GM18867 (cell line): ENCODE results near the gene C16orf89.
"Not testable (repeated sequence)": the region's sequence is repeated elsewhere in the genome, so short reads cannot be mapped to it uniquely, and the experiment has no call there.

Experiments used
- ATAC-seq: cut with Tn5 transposase; IDR thresholded peaks from one replicate; pipeline ENCODE4 v1.9.1; 2021; ENCODE audit warnings: mild to moderate bottlenecking, moderate library complexity; ENCODE audit not compliant: unreplicated experiment

Gene C16orf89, protein sequence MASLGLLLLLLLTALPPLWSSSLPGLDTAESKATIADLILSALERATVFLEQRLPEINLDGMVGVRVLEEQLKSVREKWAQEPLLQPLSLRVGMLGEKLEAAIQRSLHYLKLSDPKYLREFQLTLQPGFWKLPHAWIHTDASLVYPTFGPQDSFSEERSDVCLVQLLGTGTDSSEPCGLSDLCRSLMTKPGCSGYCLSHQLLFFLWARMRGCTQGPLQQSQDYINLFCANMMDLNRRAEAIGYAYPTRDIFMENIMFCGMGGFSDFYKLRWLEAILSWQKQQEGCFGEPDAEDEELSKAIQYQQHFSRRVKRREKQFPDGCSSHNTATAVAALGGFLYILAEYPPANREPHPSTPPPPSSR

DNA sequence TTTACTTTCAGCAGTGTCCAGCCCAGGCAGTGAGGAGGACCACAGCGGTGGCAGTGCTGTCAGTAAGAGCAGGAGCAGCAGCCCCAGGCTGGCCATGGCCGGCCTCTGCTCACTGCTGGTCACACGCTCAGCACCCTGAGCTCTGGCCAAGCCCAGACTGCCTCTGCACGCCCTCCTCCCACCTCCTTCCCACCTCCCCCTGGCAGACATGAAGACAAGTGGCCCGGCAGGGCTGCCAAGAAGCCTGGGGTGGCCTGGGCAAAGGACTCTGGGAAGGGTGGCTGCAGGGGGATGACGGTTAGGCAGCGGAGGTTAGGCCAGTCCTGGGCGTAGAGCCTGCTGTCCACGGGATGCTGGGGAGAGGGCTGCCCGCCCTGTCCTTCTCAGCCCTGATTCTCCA, at the start of gene C16orf89:
TSS of gene C16orf89 (minus strand) at position 144 of the 400 bp plus-strand sequence. CDS start at position 96, 48 bp downstream.
- ATAC-seq = no peak

DNA sequence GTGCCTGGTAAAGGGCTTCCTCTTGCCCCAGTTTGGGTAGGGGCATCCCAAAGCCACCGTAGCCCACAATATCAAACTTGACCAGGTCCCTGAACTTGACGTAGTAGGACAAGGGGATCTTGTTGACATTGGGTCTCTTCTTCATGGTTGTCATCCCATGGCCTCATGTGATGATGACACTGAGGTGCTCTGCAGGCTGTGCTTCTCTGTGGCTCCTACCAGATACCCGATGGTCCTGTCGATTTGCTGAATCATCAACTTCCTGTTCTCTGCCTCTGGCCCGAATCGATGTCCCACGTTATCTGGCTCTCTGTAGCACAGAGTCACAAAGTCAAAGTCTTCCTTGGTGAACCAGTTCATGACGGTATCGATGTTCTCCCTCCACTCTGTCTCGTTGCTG, 45.2 kb upstream of the C16orf89 start:
- not testable (repeated sequence) for ATAC-seq

DNA sequence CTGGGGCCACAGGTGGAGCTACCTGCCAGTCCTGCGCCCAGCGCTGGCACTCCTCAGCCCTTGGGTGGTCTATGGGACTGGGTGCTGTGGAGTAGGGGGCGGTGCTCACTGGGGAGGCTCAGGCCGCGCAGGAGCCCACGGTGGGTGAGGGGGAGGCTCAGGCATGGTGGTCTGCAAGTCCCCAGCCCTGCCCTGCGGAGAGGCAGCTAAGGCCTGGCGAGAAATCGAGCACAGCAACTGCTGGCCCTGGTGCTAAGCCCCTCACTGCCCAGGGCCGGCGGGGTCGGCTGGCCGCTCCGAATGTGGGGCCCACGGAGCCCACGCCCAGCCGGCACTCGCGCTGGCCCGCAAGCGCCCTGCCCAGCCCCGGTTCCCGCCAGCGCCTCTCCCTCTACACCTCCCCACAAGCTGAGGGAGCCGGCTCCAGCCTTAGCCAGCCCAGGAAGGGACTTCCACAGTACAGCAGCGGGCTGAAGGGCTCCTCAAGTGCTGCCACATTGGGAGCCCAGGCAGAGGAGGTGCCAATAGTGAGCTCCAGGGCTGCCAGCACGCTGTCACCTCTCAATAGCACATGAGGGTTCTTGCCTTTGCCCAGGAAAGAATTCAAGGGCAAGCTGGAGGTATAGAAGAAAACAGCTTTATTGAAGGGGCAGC, 42.9 kb upstream of the C16orf89 start:
- no peak for ATAC-seq

DNA sequence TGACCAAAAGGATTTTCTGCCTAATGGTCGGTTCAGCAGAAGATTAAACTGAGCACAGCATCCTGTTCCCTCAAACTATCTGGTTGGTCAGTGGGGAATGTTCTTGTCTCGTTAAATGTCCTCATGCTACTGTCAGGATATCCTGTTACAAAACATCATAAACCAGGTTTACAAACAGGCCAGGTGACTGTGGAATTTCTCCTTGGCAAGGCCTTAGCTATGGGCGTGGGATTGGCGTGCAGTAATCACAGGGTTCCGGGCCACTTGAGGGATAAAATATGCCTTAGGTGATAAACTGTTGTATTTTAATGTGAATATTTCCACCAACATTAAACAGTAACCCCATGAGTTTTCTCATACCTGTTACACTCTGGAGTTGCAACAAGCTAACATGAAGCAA, 39.3 kb upstream of the C16orf89 start:
- not testable (repeated sequence) for ATAC-seq

DNA sequence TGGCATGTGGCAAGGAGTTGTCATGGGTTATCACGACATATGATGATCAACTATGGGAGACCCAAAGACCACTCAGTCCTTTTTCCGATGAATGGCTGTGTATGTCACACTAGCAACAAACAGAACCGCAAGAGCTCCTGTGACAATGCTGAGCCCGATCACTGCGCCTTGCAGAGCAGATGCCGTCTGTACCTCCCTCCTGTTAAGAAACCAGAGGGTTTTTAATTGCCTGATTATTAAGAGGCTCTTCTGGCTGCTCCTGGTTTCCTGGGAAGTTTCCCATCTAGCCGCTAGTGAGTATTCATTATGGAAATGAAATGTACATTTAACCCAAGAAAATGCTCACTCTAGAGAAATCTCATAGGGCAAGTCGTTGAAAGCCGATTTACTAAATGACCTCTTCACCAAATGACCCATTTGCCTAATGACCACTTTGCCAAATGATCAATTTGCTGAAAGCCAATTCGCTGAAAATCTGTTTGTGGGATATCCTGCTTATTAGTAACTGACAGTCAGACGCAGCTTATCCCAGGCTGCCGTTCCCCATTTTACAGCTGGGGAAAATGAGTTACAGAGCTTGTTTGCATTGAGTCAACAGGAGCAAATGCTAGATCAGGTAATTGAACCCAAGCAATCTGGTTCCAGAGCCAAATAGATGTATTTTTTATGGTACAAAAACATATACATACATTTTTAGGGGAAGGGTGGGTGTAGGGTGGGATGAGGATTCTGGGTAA, 37.7 kb upstream of the C16orf89 start:
- not testable (repeated sequence) for ATAC-seq

DNA sequence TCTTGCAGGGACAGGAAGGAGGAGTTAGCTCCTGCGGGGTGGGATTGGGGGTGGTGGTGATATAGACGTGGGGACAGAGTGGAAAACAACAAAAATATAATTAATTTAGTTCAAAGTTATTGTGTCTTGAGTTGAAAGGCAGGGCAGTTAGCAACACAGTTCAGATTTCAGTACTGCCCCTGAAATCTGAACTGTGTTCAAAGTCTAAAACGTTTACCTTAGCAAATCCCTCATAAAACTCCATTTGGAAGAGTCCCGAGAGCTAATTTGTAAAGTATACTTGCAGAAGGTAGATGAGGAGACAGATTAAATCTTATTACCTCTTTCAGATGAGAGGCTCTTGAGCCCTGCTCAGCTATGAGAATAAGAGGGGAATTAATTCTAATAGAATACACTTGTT, 33.4 kb upstream of the C16orf89 start:
- ATAC-seq = not testable (repeated sequence)

GRCh38 chr16:5098221-5099159, 32.7 kb upstream of the C16orf89 start:
- not testable (repeated sequence) for ATAC-seq

- peak; percentile 98 for ATAC-seq
Measured at GRCh38 chr16:5097470-5098220, 31.9 kb upstream of the C16orf89 start, which contains the start of gene EEF2KMT. Gene EEF2KMT, minus strand, starts transcription at chr16:5097795. Its CDS starts 56 bp downstream, at chr16:5097739.

- ATAC-seq = not testable (repeated sequence)
Measured at GRCh38 chr16:5097061-5097469, 31.3 kb upstream of the C16orf89 start.

GRCh38 chr16:5096437-5097060, 30.8 kb upstream of the C16orf89 start:
- ATAC-seq = not testable (repeated sequence)

DNA sequence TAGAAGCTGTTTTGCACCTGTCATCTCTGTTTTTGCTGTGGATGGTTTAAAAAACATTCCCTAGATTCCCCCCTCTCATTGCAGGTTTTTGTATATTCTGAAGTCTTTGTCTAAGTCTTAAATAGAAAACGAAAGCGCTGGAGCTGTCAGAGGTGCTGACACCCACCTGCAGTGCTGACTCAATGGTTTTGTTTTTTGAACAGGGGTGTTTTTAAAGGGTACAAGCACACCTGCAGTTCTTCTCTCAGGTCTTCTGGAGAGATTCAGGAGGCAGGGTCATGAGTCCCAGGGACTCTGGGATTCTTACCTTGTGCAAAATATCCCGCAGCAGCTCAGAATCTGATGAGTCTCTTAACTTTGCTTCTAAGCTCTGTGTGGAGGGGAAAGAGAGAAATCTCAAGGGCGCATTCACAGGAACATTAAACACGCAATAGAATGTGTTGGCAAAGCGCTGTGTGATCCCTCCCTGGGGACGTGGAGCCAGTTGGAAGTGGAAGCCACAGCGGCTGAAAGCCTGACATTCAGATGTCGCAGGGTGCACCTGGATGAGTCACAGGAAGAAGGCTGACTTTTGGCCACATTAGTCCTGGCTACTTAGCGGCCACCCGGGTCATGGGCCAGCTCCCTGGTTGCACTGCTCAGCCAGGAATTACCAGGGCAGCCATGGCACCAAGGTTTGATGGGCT, 29.5 kb upstream of the C16orf89 start:
- ATAC-seq = not testable (repeated sequence)

GRCh38 chr16:5093746-5094145, 28.0 kb upstream of the C16orf89 start:
- not testable (repeated sequence) for ATAC-seq

- not testable (repeated sequence) for ATAC-seq
Measured at GRCh38 chr16:5093081-5093480, 27.3 kb upstream of the C16orf89 start.

- not testable (repeated sequence) for ATAC-seq
Measured at GRCh38 chr16:5090592-5090991, 24.8 kb upstream of the C16orf89 start.

- not testable (repeated sequence) for ATAC-seq
Measured at GRCh38 chr16:5089911-5090555, 24.3 kb upstream of the C16orf89 start.

DNA sequence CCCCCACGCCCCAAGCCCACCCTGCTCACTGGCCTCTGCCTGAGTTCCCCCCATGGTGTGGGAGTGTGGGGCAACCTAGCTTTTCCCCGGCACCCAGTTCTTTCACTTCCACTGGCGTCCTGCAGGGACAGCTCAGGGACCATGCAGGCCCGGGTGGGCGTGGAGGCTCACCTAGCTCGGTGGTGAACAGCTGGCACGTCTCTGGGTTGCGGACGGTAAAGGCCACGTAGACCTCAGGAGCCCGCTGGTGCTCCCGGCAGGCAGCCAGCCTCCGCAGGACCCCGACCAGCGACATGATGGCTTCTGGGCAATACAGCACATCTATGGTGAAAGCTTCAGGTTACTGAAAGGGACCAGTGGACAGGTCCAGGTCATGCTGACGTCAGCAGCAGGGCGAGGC, 23.2 kb upstream of the C16orf89 start:
- not testable (repeated sequence) for ATAC-seq

DNA sequence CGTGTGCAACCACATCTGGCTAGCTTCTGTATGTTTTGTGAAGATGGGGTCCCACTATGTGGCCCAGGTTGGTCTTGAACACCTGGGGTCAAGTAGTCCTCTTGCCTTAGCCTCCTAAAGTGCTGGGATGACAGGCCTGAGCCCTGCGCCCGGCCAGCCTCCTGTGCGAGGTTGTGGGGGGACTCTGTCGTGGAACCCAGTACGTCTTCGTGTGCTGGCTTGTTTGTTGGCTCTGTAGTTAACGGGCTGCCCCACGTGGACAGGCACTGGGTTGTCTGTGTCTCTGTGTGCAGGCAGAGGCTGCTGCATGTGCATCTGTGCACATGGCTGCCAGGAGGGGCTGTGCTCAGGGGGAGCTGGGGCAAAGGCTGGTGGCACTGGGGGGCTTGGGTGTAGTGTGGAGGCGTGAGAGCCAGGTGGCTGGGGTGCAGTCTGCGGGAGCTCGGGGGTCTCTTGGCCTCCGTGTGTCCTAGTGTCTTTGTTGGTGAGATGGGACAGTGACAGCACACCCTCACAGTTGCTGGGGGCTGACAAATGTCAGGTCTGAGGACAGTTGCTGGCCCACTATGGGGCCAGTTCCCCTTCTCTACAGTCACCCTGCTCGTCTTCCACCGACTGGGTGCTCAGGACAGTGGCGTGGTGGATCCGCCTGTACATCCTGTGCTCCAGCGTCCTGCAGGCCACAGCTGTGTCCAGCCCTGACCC, 22.5 kb upstream of the C16orf89 start:
- not testable (repeated sequence) for ATAC-seq
